ENCODE results near the gene UBAP1L.
A peak's percentile ranks its signal among the peaks of the same experiment; 100 is the strongest.

UBAP1L gene

DNA sequence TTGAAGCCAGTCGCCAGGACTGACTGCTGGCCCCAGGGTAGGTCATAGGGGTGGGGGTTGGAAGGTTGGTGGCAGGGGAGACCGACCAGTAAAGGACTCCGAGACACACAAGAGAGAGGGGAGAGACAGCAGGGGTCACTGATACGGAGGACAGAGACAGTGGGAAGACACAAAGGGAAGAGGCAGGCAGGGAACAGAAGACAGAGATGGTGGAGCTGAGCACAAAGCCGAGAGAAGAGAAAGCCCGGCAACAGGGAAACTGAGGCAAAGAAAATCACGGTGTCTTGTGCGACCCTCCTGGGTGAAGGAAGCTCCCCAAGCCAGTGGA lies 47.7 kb downstream of the UBAP1L start:
- H3K4me3 ChIP-seq (ENCODE audit: low read depth, low read length) = peak overlapping the region; percentile 46

DNA sequence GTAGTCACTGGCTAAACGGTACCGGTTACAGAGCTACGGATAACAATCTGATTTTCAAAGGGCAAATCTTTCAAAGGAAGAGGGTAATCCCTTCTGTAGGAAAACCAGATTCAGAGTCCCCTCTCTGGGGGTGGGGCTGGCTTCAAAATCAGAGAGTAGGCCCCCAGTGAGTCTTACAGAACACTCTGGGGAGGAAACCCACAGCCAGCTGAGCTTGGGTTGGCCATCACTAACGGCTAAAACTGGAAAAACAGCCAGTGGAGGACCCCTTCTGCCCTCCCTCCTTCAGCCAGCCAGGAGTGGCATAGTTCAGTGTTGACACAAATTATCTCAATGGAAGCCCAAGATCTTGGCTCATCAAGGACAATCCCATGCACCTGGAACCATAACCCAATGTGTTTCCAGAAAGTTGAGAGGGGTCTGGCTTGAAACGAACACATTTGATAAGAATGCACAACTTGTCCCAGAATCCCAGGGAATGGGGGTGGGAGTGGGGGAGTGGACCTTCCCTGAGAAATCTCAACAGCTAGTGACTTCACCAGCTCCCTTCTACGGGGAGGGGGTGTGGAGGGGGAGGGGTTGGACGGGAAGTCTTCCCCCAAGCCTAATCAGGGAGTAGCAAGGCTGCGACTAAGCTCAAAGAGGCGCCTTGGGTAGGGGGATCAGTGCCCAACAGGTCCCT lies 48.2 kb downstream of the UBAP1L start:
- peak overlapping the region; percentile 46 for H3K4me3 ChIP-seq (ENCODE audit: low read depth, low read length)

DNA sequence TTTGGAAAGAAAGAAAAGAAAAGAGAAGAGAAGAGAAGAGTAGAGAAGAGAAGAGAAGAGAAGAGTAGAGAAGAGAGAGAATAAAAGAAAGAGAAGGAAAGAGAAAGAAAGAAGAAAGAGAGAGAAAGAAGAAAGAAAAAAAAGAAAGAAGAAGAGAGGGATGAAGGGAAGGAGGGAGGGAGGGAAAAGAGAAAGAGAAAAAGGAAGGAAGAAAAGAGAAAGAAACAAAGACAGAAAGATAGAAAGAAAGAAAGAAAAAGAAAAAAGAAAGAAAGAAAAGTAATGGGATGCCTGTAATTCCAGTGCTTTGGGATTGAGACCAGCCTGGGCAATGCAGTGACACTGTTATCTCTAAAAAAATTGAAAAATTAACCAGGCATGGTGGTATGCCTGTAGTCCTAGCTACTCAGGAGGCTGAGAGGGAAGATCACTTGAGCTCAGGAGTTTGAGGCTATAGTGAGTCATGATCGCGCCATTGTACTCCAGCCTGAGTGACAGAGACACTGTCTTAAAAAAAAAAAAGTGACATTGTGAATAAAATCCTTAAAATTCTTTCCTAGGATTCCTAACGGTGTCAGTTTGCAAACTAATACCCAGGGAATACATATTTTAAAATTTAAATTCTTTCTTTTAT lies 48.9 kb downstream of the UBAP1L start:
- H3K4me3 ChIP-seq (ENCODE audit: low read depth, low read length) = no peak overlapping the region

DNA sequence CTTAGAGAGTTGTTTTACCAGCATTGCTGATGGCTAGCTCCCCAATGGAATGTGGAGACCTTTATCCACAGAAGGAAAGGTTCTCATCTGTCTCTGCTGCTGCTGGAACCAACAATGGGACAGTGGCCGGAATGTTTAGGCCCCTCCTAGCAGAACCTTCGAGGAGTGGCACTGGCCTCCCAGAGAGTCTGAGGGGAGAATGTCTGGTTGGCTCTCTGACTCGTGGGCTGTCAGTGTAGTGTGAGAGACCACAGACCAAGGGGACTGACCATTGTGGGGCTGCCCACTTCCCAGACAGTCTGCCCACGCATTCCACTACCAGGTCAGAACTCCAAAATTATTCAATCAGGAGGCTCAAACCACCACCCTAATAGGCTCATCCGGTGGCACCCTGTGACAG lies 52.3 kb downstream of the UBAP1L start:
- no peak overlapping the region for H3K4me3 ChIP-seq (ENCODE audit: low read depth, low read length)

DNA sequence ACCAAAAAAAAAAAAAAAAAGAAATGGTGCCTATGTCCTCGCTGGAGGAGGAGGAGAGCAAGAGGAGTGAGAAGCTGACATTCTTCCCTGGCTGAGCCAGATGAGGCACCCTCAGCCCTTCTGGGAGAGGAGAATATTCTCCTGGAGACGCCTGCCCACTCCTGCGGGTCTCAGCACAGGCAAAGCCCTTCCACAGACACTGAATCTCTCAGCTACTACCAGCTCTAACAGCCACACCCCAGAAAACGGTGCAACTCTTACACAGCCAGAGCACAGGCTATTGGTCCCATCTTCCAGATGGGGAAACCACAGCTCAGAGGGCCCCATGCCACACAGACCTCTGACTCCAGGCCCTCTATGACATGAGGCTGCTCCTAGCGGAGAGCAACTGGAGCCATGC lies 52.9 kb downstream of the UBAP1L start:
- no peak overlapping the region for H3K4me3 ChIP-seq (ENCODE audit: low read depth, low read length)

DNA sequence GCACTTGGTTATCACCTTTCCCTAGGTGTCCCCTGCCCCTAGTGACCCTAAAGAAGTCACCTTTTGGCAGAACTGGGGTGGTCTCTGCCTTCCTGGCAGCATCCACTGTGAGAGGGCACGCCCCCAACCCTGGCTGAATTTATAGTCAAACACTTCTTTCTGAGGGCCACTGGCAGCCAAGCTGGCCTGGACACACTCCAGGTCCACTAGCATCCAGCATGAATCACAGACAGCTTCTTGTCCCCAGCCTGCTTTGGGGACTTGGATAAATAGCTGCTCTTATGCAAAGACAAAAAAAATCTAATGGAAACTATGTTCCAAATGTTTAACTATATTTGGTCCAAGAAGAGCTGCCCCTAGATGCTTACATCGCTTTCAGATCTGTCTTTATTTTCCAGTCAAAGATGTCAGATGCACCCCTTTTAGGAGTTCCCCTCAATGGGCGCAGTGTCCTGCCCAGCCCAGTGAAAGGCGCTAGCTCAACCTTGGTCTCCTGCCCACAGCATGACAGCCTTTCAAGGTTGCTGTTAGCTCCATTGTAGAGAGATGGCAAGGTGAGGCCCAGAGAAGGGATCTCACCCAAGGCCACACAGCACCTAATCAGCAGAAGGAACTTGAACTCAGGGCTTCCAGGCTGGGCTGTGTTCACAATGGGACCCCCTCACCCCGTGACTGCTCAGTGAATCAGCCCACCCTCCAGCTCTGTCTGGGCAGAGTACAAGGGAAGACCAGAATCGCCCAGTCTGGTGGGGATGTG lies 54.2 kb downstream of the UBAP1L start:
- H3K4me3 ChIP-seq (ENCODE audit: low read depth, low read length) = no peak overlapping the region

DNA sequence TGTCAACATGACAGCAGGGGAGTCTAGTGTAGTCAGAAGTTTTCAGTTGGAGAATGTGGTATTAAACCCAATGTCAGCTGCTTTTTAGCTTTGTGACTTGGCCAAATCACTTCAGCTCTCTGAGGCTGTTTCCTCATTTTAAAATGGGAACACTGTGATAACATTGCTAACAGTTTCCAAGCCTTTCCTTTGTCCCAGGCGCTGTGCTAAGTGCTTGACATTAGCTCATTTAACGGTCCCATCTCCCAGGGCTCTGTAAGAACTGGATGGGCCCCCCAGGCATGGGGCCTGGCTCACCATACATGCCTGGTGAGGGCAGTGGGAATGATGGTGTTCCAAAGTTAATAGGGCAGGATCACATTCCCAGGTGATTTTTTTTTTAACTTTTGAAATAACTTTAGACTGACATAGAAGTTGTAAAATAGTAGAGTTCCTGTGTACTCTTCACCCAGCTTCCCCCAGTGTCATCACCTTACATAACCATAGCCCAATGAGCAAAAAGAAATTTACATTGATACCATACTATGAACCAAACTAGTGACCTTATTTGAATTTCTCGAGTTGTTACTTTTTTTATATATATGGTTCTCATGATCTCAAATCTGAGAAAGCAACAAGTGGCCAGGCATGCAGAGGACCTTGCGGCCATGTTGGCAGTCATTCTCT lies 54.9 kb downstream of the UBAP1L start:
- H3K4me3 ChIP-seq (ENCODE audit: low read depth, low read length) = no peak overlapping the region

DNA sequence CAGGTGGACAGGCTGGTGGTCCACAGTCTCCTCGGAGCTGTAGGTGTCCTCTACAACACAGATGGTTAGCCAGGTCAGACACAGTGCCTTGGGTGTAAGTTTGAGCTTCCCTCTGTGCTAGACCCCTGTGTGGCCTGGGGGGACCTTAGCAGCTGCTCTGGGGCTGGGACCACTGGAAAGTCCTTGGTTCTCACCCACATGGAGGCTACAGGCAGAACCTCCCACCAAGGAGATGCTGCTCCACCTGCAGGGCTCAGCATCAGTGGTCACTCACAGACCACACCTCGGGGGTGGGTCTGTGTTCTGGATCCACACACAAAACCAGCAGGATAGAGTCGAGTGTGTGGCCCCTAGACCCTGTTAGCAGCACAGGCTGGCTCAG lies 55.6 kb downstream of the UBAP1L start:
- H3K4me3 ChIP-seq (ENCODE audit: low read depth, low read length) = no peak overlapping the region

DNA sequence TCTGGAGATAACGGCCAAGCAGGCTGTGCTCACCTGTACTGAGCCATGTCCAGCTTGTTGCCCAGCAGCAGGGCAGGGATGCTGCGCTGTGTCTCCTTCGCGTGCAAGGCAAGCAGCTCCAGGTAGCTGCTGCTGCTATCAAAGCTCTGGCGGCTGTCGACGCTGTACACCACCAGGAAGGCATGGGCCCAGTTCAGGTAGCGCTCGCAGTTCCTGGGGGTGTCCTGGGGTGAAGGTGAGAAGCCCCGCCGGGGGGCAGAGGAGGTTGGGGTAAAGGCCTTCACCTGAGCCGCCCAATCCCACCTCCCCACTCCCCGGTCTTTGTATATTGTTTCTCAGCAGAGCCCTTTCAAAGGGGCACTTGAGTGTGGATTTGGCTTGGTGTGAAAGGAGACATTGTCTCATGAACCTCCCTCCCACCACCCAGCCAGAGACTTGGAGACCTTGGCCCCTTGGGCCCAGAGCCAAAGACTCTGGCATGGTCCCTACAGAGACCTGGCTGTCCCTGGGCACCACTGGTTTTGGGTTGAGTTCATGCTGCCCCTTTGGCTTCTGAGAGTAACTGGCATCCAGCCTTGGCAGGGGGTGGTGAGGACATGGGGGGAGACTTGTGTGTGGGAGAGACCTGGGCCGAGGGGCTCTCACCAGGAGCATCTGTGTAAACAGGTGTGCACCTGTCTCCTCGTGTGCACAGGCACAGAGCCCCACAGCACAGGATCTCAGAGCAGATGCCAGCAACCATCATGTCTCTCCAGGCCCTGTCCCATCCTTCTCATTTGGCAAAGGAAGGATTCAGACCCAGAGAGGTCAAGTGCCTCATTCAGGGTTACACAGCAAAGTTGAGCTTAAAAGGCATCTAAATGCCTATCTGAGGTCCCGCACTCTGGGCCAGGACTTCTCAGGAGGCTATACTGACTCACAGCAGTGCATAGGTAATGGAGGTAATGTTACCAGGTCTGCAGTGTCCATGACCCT lies 56.3 kb downstream of the UBAP1L start:
- H3K4me3 ChIP-seq (ENCODE audit: low read depth, low read length) = no peak overlapping the region

DNA sequence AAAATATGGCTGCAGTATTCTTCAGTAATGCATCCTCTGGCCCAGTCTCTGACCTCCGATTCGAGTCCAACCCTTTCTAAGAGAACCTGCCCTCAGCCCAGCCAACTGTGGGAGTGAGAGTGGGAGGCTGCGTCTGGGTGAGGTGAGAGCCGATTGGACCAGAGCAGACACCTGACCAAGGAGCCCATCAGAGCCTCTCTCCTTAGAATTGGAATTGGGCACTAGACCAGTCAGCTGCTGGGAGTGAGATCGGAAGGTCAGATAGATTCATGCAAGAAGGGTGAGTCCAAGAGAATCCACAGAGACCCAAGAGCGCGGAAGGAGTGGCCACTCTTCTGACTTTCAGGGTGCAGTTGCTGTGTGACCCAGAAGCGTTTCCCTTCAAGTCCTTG lies 57.5 kb downstream of the UBAP1L start:
- no peak overlapping the region for H3K4me3 ChIP-seq (ENCODE audit: low read depth, low read length)

DNA sequence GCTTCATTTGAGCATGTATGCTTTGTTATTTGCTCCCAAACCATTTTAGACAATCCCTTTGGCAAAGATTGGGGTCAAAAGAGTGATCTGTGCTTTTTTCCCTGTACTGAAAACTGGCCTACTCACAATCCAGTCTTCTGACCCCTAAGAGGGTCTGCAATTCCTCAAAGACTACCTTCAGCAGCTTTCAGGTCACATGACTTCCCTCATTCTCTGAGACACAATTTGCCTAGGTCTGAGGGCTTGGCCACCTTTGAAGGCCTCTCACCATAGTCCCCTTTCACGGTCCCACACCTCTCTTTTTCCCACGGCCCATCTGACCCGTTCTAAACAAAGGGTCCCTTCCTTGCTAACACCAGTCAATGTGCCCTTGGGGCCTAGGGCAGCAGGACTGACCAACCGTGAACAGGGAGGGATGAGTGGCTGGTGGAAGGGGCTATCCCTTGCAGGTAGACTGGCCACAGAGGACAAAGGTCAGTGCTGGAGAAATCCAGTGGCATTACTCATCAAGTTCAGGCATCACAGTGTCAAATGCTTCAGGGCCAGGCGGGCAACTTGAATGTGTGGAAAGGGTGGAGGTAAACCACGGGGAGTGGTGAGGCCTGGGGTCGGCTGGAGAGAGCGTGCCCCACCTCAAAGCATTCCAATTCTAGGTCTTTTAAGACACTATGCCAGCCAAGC lies 58.0 kb downstream of the UBAP1L start:
- no peak overlapping the region for H3K4me3 ChIP-seq (ENCODE audit: low read depth, low read length)

DNA sequence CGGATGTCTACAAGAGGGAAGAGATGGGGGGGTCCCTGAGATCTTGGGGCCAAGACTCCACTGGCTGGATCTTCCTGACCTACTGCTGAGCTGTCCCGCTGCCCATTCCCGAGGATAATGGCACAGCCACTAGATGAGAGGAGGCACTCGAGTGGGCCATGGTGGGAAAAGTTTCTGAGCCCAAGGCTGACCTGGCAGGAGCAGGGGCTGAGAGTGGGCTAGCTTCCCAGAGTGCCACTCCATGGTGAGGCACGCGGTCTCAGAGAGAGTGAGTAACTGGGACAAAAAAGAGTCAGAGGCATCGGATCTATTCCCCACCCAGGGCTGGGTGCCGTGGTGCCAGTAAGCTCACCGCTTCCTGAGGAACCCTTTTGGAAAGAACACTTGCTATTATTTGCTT lies 58.9 kb downstream of the UBAP1L start:
- no peak overlapping the region for H3K4me3 ChIP-seq (ENCODE audit: low read depth, low read length)

DNA sequence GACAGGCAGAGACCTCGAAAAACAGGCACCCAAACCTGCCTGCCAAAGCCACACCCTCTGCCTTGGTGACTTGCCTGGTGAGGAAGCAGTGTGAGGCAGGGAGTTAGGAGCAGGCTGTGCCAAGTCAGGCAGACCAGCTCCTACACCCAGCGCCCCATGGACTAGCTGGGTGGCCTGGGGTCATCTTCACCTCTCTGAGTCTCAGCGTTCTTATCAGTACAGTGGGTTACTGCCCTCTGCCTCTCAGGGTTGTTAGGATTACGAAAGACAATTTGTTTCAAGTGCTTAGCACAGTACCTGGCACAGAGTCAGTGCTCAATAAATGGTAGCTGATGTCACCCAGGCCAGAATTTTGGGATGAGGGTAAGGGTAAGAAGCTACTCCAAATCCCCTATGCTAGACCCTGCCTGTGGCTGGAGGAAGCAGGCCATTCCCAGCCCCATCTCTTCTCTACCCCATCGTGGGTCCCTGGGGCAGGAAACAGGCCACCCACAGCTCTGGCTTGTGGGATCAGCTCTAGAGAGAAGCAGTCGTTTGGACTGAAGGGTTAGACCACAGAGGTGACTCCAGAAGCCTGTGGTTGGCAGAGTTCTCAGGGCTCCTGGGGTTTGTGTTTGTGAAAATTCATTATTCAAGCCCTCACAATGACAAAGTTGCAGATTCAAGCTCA lies 59.7 kb downstream of the UBAP1L start:
- H3K4me3 ChIP-seq (ENCODE audit: low read depth, low read length) = no peak overlapping the region

DNA sequence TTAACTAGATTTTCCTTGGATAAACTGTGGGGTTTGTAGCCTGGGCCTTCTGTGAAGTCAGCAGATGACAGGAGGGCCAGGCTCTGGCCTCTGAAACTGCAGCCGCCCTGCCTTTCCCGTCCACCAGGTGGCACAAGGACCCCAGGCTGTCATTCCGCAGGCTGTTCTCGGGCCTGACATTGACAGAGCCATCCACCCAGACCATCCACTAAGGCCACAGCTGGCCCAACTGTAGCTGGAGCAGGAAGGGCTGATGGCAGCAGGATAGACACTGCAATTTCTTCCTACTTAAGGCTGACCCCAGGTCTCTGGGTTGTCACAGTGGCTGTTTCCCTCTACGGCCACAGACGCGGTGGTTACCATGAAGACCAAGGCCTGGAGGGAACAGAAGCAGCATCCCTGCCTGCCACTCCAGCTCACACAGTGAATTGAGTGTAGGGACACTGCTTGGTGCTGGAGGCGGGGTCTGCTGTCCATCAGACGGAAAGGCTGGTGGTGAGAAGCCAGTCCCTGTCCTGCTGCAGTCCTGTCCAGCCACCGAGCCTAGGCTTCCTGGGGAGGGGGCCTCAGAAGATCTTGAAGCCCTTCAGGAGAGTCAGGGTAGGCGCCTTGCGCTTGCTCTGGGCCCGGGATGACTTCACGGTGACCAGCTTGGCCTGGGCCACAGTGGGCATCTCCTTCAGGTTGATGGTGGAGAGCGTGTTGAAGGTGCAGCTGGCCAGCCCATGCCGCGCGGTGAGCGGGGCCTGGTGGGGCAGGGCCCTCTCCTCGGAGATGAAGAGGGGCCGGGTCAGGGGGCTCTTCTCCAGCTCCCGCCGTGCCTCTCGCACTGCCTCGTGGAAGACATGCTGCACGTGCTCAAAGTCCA lies 60.4 kb downstream of the UBAP1L start:
- no peak overlapping the region for H3K4me3 ChIP-seq (ENCODE audit: low read depth, low read length)

DNA sequence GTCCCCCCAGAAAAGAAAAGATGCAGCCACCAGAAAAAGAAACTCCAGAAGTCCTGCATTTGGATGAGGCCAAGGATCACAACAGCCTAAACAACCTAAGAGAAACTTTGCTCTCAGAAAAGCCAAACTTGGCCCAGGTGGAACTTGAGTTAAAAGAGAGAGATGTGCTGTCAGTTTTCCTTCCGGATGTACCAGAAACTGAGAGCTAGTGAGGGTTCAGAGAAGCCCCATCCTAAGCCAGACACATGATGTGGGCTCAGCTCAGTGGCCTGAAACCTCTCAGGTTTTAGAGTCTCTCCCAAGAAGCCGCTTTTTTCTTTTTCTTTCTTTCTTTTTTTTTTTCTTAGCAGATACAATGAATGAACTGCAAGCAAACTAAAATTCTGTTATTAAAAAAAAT lies 62.0 kb downstream of the UBAP1L start:
- H3K4me3 ChIP-seq (ENCODE audit: low read depth, low read length) = no peak overlapping the region

DNA sequence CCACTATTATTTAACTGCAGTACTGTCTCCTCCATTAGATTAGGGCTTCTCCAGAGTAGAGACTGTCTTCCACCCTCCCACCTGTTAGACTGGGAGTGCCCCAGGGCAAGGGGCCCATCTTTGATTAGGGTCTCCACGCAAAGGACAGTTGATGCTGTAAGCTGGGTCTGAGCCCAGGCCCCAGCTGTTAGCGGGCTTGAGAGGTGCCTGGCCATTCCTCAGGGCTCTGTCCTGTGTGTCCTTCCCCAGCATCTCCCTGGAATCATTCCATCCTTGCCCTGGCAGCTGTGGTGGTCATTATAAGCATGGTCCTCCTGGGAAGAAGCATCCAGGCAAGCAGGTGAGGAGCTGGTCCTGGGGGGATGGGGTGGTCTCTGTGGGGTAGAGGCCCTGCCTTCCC lies 63.7 kb downstream of the UBAP1L start:
- no peak overlapping the region for H3K4me3 ChIP-seq (ENCODE audit: low read depth, low read length)

DNA sequence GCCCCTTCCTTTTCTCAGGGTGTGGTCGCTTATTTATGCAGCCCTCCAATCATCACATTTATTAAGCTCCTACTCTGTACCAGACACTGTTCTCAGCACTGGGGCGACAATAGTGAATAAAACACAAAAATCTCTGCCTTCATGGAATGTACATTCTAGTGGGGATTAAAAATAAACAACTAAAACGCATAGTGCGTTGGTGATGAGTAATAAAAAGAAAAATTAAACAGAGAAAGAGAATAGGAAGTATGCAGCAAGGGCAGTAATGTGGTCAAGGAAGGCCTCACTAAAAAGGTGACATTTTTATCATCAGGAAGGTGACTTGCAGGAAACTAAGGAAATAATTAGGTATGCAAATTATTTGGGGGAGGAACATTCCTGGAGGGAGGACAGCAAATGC lies 64.7 kb downstream of the UBAP1L start:
- no peak overlapping the region for H3K4me3 ChIP-seq (ENCODE audit: low read depth, low read length)

DNA sequence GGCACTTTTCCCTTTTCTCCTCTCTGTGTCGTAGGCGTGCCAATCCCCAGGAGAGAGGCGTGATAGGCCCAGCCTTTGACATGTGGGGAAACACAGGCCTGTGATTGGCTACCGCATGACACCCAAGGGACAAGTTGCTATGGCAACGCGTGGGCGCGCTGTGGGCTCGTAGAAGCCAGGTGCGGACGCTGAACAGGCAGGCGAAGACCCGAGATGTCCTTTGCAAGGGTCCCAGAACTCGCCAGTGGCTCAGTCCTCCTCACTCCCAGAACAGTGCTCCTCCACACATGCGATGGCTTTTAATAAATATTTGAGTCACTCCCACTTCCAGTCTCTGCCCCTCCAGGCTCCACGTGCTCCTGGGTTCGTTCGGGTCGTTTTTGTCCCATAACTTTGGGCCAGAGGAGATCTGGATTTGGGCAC lies 65.6 kb downstream of the UBAP1L start:
- H3K4me3 ChIP-seq (ENCODE audit: low read depth, low read length) = no peak overlapping the region

DNA sequence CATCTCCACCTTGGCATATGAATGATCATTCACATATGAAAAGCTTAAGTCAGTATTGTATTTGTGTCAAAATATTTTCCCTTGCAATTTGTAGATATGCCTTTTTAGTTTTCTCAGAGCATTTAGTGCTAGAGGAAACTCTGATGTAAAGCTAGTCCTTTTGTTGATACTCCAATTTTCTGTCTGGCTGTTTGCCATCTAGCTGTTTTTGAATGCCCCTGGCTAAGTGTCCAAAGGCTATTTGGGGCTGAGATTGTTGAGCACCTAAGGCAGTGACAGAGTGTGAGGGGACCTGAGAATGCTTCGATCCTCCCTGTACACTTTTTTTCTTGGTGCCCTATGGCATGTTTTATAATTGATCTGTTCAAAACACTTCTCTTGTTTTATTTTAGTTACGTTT lies 66.8 kb downstream of the UBAP1L start:
- H3K4me3 ChIP-seq (ENCODE audit: low read depth, low read length) = no peak overlapping the region

Data from iPS-11a (cell line).